ENCODE results near the gene LRRC61.

The LRRC61 gene

DNA sequence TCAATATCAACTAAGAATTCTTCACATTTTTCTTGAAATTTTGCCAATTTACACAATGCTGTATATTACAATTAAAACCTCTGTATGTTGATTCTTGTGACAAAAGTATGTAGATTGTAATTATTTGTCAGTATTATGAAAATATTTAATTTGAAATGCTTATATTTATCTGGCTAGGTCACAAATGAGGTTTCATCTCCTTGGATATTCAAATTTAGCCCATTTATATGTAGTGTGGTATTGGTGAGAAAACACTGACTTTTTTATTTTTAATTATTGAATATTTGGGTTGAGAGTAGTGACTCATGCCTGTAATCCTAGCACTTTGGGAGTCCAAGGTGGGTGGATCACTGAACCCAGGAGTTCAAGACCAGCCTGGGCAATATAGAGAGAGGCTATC lies 21.1 kb downstream of the LRRC61 start:
- TF ChIP-seq, protein P1, sequence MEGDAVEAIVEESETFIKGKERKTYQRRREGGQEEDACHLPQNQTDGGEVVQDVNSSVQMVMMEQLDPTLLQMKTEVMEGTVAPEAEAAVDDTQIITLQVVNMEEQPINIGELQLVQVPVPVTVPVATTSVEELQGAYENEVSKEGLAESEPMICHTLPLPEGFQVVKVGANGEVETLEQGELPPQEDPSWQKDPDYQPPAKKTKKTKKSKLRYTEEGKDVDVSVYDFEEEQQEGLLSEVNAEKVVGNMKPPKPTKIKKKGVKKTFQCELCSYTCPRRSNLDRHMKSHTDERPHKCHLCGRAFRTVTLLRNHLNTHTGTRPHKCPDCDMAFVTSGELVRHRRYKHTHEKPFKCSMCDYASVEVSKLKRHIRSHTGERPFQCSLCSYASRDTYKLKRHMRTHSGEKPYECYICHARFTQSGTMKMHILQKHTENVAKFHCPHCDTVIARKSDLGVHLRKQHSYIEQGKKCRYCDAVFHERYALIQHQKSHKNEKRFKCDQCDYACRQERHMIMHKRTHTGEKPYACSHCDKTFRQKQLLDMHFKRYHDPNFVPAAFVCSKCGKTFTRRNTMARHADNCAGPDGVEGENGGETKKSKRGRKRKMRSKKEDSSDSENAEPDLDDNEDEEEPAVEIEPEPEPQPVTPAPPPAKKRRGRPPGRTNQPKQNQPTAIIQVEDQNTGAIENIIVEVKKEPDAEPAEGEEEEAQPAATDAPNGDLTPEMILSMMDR (conservative IDR thresholded peaks at IDR 0.05; ENCODE audit: low read depth, low read length) = no peak
- no peak overlapping the region for H2AFZ ChIP-seq (ENCODE audit: low read depth)

DNA sequence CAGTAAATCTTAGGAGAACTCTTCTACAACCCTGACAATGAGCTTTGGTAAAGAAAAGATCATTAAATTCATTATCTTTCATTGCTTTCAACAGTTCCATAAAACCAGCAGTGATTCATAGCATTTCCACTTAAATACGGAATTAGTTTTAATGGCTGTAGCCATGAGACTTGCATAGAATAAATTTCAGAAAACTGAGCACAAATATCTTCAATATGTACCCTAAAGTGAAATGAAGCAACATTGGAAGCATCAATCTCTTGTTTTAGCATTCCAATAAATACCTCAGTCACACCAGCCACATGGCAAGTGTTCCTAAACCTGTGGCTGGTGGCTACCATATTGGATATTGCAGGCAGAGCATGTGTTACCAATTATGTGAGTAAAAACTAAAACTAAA lies 21.9 kb downstream of the LRRC61 start:
- Histone ChIP-seq H3K9ac (no peak overlapping the region), H3K27ac (no peak overlapping the region), H3K36me3 (ENCODE audit: insufficient read depth) (no peaks in the 10 kb centered on the region), H2AFZ (ENCODE audit: low read depth) (no peak overlapping the region), H3K4me3 (IDR thresholded peaks at IDR 0.05; ENCODE audit: insufficient read depth, low read depth, low read length) (no peak overlapping the region), H3K4me2 (no peak overlapping the region), H3K4me1 (ENCODE audit: low read depth, poor library complexity, severe bottlenecking) (no peaks in the 10 kb centered on the region), H4K20me1 (ENCODE audit: insufficient read depth) (no peaks in the 10 kb centered on the region), H3K79me2 (ENCODE audit: insufficient read depth, low read depth) (no peaks in the 10 kb centered on the region), H3K27me3 (ENCODE audit: insufficient read depth, low read depth) (no peaks in the 10 kb centered on the region)
- TF ChIP-seq, protein P1 (conservative IDR thresholded peaks at IDR 0.05; ENCODE audit: low read depth, low read length) = no peak

More for the DNA sequence above, 21.1 kb downstream of the LRRC61 start:
- H3K9ac ChIP-seq = no peak overlapping the region
- H3K4me3 ChIP-seq (IDR thresholded peaks at IDR 0.05; ENCODE audit: insufficient read depth, low read depth, low read length) = no peak overlapping the region
- H3K4me2 ChIP-seq = no peak overlapping the region
- H3K27me3 ChIP-seq (ENCODE audit: insufficient read depth, low read depth) = no peaks in the 10 kb centered on the region
- no peak overlapping the region for H3K27ac ChIP-seq
- no peaks in the 10 kb centered on the region for H3K4me1 ChIP-seq (ENCODE audit: low read depth, poor library complexity, severe bottlenecking)
- no peaks in the 10 kb centered on the region for H3K79me2 ChIP-seq (ENCODE audit: insufficient read depth, low read depth)
- no peaks in the 10 kb centered on the region for H3K36me3 ChIP-seq (ENCODE audit: insufficient read depth)
- no peaks in the 10 kb centered on the region for H4K20me1 ChIP-seq (ENCODE audit: insufficient read depth)

GRCh38 chr7:150346922-150347321 lies 23.8 kb downstream of the LRRC61 start:
- Histone ChIP-seq H3K4me1 (ENCODE audit: low read depth, poor library complexity, severe bottlenecking) (no peaks in the 10 kb centered on the region), H3K27me3 (ENCODE audit: insufficient read depth, low read depth) (no peaks in the 10 kb centered on the region), H3K36me3 (ENCODE audit: insufficient read depth) (no peaks in the 10 kb centered on the region), H3K4me3 (IDR thresholded peaks at IDR 0.05; ENCODE audit: insufficient read depth, low read depth, low read length) (no peak overlapping the region), H3K27ac (no peak overlapping the region), H3K79me2 (ENCODE audit: insufficient read depth, low read depth) (no peaks in the 10 kb centered on the region), H3K4me2 (no peak overlapping the region), H4K20me1 (ENCODE audit: insufficient read depth) (no peaks in the 10 kb centered on the region), H2AFZ (ENCODE audit: low read depth) (no peak overlapping the region), H3K9ac (no peak overlapping the region)
- TF ChIP-seq, protein P1 (conservative IDR thresholded peaks at IDR 0.05; ENCODE audit: low read depth, low read length) = no peak

- peaks cover 19% of the 10 kb centered on the region for H3K4me1 ChIP-seq (ENCODE audit: low read depth, poor library complexity, severe bottlenecking)
- H3K27ac ChIP-seq = no peak overlapping the region
- no peaks in the 10 kb centered on the region for H4K20me1 ChIP-seq (ENCODE audit: insufficient read depth)
- no peak overlapping the region for H3K9ac ChIP-seq
- TF ChIP-seq, protein P1 (conservative IDR thresholded peaks at IDR 0.05; ENCODE audit: low read depth, low read length) = no peak
- no peak overlapping the region for H3K4me3 ChIP-seq (IDR thresholded peaks at IDR 0.05; ENCODE audit: insufficient read depth, low read depth, low read length)
- no peak overlapping the region for H2AFZ ChIP-seq (ENCODE audit: low read depth)
- no peaks in the 10 kb centered on the region for H3K79me2 ChIP-seq (ENCODE audit: insufficient read depth, low read depth)
- H3K4me2 ChIP-seq = no peak overlapping the region
- no peaks in the 10 kb centered on the region for H3K36me3 ChIP-seq (ENCODE audit: insufficient read depth)
- no peaks in the 10 kb centered on the region for H3K27me3 ChIP-seq (ENCODE audit: insufficient read depth, low read depth)
Measured at GRCh38 chr7:150351587-150352194, 28.5 kb downstream of the LRRC61 start.

Data from KMS-11 (cell line).